ENCODE measurements around the gene PRKCB.

PRKCB gene

GRCh38 chr16:24074574-24074973 lies 238.8 kb downstream of the PRKCB start:
- in situ Hi-C loops (cut with HindIII; ENCODE audit: low sequenced_read_pairs): no loop called here
- no peak overlapping the region for H3K4me3 ChIP-seq (ENCODE audit: low read depth, low read length)
- no peak for TF ChIP-seq CTCF (IDR thresholded peaks at IDR 0.05; ENCODE audit: low read depth, low read length)
- DNase-seq (ENCODE audit: low read depth, low spot score): no peak

- in situ Hi-C loops (cut with HindIII; ENCODE audit: low sequenced_read_pairs): no loop called here
- no peak overlapping the region for H3K4me3 ChIP-seq (ENCODE audit: low read depth, low read length)
- no peak for TF ChIP-seq CTCF (IDR thresholded peaks at IDR 0.05; ENCODE audit: low read depth, low read length)
- DNase-seq (ENCODE audit: low read depth, low spot score): no peak
These were observed 239.5 kb downstream of the PRKCB start for GRCh38 chr16:24075302-24075701.

- H3K4me3 ChIP-seq (ENCODE audit: low read depth, low read length): no peak overlapping the region
- no peak for TF ChIP-seq CTCF (IDR thresholded peaks at IDR 0.05; ENCODE audit: low read depth, low read length)
- in situ Hi-C loops (cut with HindIII; ENCODE audit: low sequenced_read_pairs): no loop called here
- no peak for DNase-seq (ENCODE audit: low read depth, low spot score)
These were observed 240.3 kb downstream of the PRKCB start for GRCh38 chr16:24075931-24076716.

- in situ Hi-C loops (cut with HindIII; ENCODE audit: low sequenced_read_pairs): no loop called here
- H3K4me3 ChIP-seq (ENCODE audit: low read depth, low read length): no peak overlapping the region
- no peak for DNase-seq (ENCODE audit: low read depth, low spot score)
- TF ChIP-seq CTCF (IDR thresholded peaks at IDR 0.05; ENCODE audit: low read depth, low read length): no peak
These were observed 241.5 kb downstream of the PRKCB start for GRCh38 chr16:24077292-24077691.

- in situ Hi-C loops (cut with HindIII; ENCODE audit: low sequenced_read_pairs): no loop called here
- TF ChIP-seq CTCF (IDR thresholded peaks at IDR 0.05; ENCODE audit: low read depth, low read length): no peak
- no peak for DNase-seq (ENCODE audit: low read depth, low spot score)
- no peak overlapping the region for H3K4me3 ChIP-seq (ENCODE audit: low read depth, low read length)
These were observed 242.2 kb downstream of the PRKCB start for GRCh38 chr16:24077966-24078365.

GRCh38 chr16:24085666-24086065 lies 249.9 kb downstream of the PRKCB start:
- no peak for TF ChIP-seq CTCF (IDR thresholded peaks at IDR 0.05; ENCODE audit: low read depth, low read length)
- no peak for DNase-seq (ENCODE audit: low read depth, low spot score)
- in situ Hi-C loops (cut with HindIII; ENCODE audit: low sequenced_read_pairs): no loop called here
- H3K4me3 ChIP-seq (ENCODE audit: low read depth, low read length): no peak overlapping the region

Data from astrocyte of the spinal cord (primary cell).